Hepatocyte (in vitro differentiated cells): ENCODE measurements around the gene NFIX. TPM values are rescaled to one million over a fixed set of nuclear protein-coding genes. Genes with fewer than 3 reads are reported as not detected.

Experiments
- DNase-seq: peaks from one replicate; pipeline ENCODE4 v3.0.0-alpha.2; 2016; ENCODE audit warnings: low spot score
- H2AFZ ChIP-seq: fragments of 200-600 bp; sonication (generic); 2 replicates; pipeline ENCODE4 v1.6.0; 2016; ENCODE audit warnings: antibody characterized with exemption, mild to moderate bottlenecking
- H3K27ac ChIP-seq: fragments of 200-600 bp; sonication (generic); 2 replicates; pipeline ENCODE4 v1.5.1; 2016; ENCODE audit warnings: mild to moderate bottlenecking
- H3K27me3 ChIP-seq: fragments of 200-600 bp; sonication (generic); 2 replicates; pipeline ENCODE4 v1.6.1; 2016
- H3K36me3 ChIP-seq: fragments of 200-600 bp; sonication (generic); replicated peaks from 2 replicates; pipeline ENCODE4 v1.5.1; 2016; ENCODE audit warnings: low read depth; ENCODE audit not compliant: insufficient read depth
- H3K4me1 ChIP-seq: fragments of 200-600 bp; sonication (generic); 2 replicates; pipeline ENCODE4 v1.5.1; 2016; ENCODE audit warnings: mild to moderate bottlenecking, moderate library complexity; ENCODE audit not compliant: insufficient read depth
- H3K4me2 ChIP-seq: fragments of 200-600 bp; sonication (generic); 2 replicates; pipeline ENCODE4 v1.6.0; 2016
- H3K4me3 ChIP-seq: fragments of 200-600 bp; sonication (generic); 2 replicates; pipeline ENCODE4 v1.5.1; 2016; ENCODE audit warnings: mild to moderate bottlenecking
- H3K79me2 ChIP-seq: fragments of 200-600 bp; sonication (generic); 2 replicates; pipeline ENCODE4 v1.6.0; 2017; ENCODE audit warnings: mild to moderate bottlenecking
- H3K9me2 ChIP-seq: fragments of 200-600 bp; sonication (generic); replicated peaks from 2 replicates; pipeline ENCODE4 v1.6.0; 2017; ENCODE audit warnings: mild to moderate bottlenecking; ENCODE audit not compliant: insufficient read depth
- H3K9me3 ChIP-seq: fragments of 200-600 bp; sonication (generic); 2 replicates; pipeline ENCODE4 v1.5.1; 2016; ENCODE audit warnings: low read depth, mild to moderate bottlenecking
- H4K20me1 ChIP-seq: fragments of 200-600 bp; sonication (generic); 2 replicates; pipeline ENCODE4 v1.6.0; 2016; ENCODE audit warnings: mild to moderate bottlenecking; ENCODE audit not compliant: insufficient read depth, poor library complexity, severe bottlenecking
- CTCF ChIP-seq: fragments of 200-600 bp; sonication (generic); IDR thresholded peaks from 2 replicates; pipeline ENCODE4 v1.5.1; 2016; ENCODE audit warnings: antibody characterized with exemption, mild to moderate bottlenecking; ENCODE audit not compliant: poor library complexity
- EZH2 ChIP-seq: fragments of 200-600 bp; sonication (generic); IDR thresholded peaks from 2 replicates; pipeline ENCODE4 v1.6.1; 2016; ENCODE audit warnings: antibody characterized with exemption, mild to moderate bottlenecking, borderline replicate concordance
- EZH2phosphoT487 ChIP-seq: fragments of 200-600 bp; sonication (generic); IDR thresholded peaks from one replicate; pipeline ENCODE4 v1.6.1; 2018; ENCODE audit warnings: antibody characterized with exemption, mild to moderate bottlenecking, low read depth, moderate library complexity; ENCODE audit not compliant: unreplicated experiment, severe bottlenecking
- WGBS: methylation state at CpG from one replicate; pipeline ENCODE4 v1.1.6; 2016; ENCODE audit warnings: low lambda C conversion rate; ENCODE audit errors: missing lambda C conversion rate; 5-methylcytosine and 5-hydroxymethylcytosine counted together
- polyA plus RNA-seq: library from polyadenylated mRNA; unstranded; fragments of >200 nt; fragmentation: Nextera tagmentation; extraction: Ambion mirVana; gene quantifications from 2 replicates; pipeline ENCODE4 v1.2.1, GENCODE V29; 2016
- total RNA-seq: library from RNA; depleted of rRNA; stranded (reverse); fragments of >200 nt; gene quantifications from 2 replicates; pipeline ENCODE4 v1.2.3, GENCODE V29; 2014

NFIX gene
- total and polyA plus RNA-seq, 2 experiments from 2014 or later, result 10.2 to 12.8 TPM

GRCh38 chr19:13022859-13023636 lies 27.8 kb downstream of the NFIX start:
- peak; percentile 78 for DNase-seq
- peak overlapping the region; percentile 81 for H3K4me2 ChIP-seq
- no peaks in the 10 kb centered on the region for H3K9me3 ChIP-seq
- no peaks in the 10 kb centered on the region for H3K36me3 ChIP-seq
- H2AFZ ChIP-seq, result no peak overlapping the region
- H3K4me3 ChIP-seq, result peak overlapping the region; percentile 8
- WGBS, result 3% methylated on average over 21 of the region's 30 CpGs
- TF ChIP-seq EZH2, result peak; percentile 14
- no peak for TF ChIP-seq CTCF
- peaks cover 39% of the 10 kb centered on the region for H3K79me2 ChIP-seq
- peak overlapping the region; percentile 89 for H3K27ac ChIP-seq
- H3K27me3 ChIP-seq, result peaks cover 92% of the 10 kb centered on the region
- H4K20me1 ChIP-seq, result peaks cover 6% of the 10 kb centered on the region
- peaks cover 47% of the 10 kb centered on the region for H3K4me1 ChIP-seq
- no peaks in the 10 kb centered on the region for H3K9me2 ChIP-seq

- TF ChIP-seq EZH2, result no peak
- no peak for TF ChIP-seq CTCF
- TF ChIP-seq EZH2phosphoT487, result no peak
- peak overlapping the region; percentile 8 for H3K4me3 ChIP-seq
- peaks cover 41% of the 10 kb centered on the region for H3K4me1 ChIP-seq
- H2AFZ ChIP-seq, result no peak overlapping the region
- no peaks in the 10 kb centered on the region for H3K36me3 ChIP-seq
- peak overlapping the region; percentile 89 for H3K27ac ChIP-seq
- H3K79me2 ChIP-seq, result peaks cover 40% of the 10 kb centered on the region
- peaks cover 6% of the 10 kb centered on the region for H4K20me1 ChIP-seq
- DNase-seq, result no peak
- H3K9me2 ChIP-seq, result no peaks in the 10 kb centered on the region
- H3K9me3 ChIP-seq, result no peaks in the 10 kb centered on the region
- peaks cover 92% of the 10 kb centered on the region for H3K27me3 ChIP-seq
- 6% methylated on average over 6 of the region's 8 CpGs for WGBS
- peak overlapping the region; percentile 81 for H3K4me2 ChIP-seq
Observed at GRCh38 chr19:13023656-13024055, 28.4 kb downstream of the NFIX start.

GRCh38 chr19:13024126-13024950 lies 29.1 kb downstream of the NFIX start:
- Histone ChIP-seq H2AFZ (no peak overlapping the region), H3K79me2 (peaks cover 40% of the 10 kb centered on the region), H3K4me2 (peak overlapping the region; percentile 81), H3K9me3 (no peaks in the 10 kb centered on the region), H3K27ac (peak overlapping the region; percentile 89), H3K4me3 (no peak overlapping the region), H3K27me3 (peaks cover 92% of the 10 kb centered on the region), H3K4me1 (peaks cover 38% of the 10 kb centered on the region), H3K9me2 (no peaks in the 10 kb centered on the region), H3K36me3 (no peaks in the 10 kb centered on the region), H4K20me1 (peaks cover 6% of the 10 kb centered on the region)
- no peak for DNase-seq
- no peak for TF ChIP-seq EZH2phosphoT487
- TF ChIP-seq EZH2, result peak; percentile 89
- WGBS, result 8% methylated on average over 35 of the region's 37 CpGs
